ENCODE measurements around the gene N4BP2L2. TPM values are rescaled to one million over a fixed set of nuclear protein-coding genes. Genes with fewer than 3 reads are reported as not detected.

The N4BP2L2 gene
- 104 and 124 TPM in 2 replicates for total RNA-seq (ENCODE audit: low replicate concordance)
- long read RNA-seq, full-length matches to known transcripts = 53 of 173 reads
- long read RNA-seq, partial matches to known transcripts = 85 of 173 reads
- long read RNA-seq, other reads (novel, unspliced or antisense) = 35 of 173 reads

DNA sequence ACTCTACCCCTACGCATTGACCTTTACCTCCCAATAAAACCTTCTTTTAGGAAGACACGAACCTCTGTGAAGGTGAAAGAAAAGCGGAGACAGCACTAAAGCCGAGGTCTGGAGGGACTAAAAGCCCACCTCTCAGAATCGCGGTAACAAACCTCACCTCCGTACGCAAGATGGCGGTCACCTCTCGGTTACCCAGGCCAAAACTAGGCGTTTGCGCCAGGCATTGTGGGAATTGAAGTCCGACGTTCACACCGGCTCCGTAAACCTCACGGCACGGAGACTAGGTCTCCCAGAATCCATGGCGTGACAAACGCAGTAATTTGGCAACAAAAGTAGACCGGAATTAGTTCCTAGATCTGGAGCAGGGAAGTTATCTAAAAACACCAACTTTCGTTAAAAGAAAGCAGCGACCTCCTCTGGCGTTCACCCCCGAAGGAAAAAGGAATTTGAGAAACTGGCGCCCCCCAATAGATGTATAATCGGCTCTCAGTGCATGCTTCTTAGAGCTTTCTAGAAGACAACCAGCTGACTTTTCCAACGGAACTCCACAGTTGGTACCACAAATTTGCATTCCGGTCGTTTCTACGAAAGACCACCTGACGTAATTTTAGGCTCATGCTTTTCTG is at the start of gene N4BP2L2:
Gene N4BP2L2 (minus strand): TSS at position 175 of the 626 bp plus-strand sequence. CDS start 1,768 bp downstream, outside the sequence.
- Mint-ChIP-seq H3K9me3 (no peaks in the 10 kb centered on the region), H3K27ac (peak within 1 kb of the TSS; percentile 98), H3K4me1 (ENCODE audit: unreplicated experiment) (peaks cover 15% of the 10 kb centered on the region), H3K4me3 (peak within 1 kb of the TSS; percentile 99), H3K36me3 (peaks cover 26% of the 10 kb centered on the region), H3K27me3 (no peaks in the 10 kb centered on the region)
- peak; percentile 50 for TF ChIP-seq CTCF (conservative IDR thresholded peaks at IDR 0.05)
- peak; percentile 91 for DNase-seq (ENCODE audit: extremely low spot score, unreplicated experiment)

- DNase-seq (ENCODE audit: extremely low spot score, unreplicated experiment) = no peak
- Mint-ChIP-seq H3K27me3 (no peaks in the 10 kb centered on the region), H3K4me1 (ENCODE audit: unreplicated experiment) (peaks cover 23% of the 10 kb centered on the region), H3K4me3 (peak overlapping the region; percentile 92), H3K27ac (peak overlapping the region; percentile 83), H3K9me3 (no peaks in the 10 kb centered on the region), H3K36me3 (peaks cover 3% of the 10 kb centered on the region)
- no peak for TF ChIP-seq CTCF (conservative IDR thresholded peaks at IDR 0.05)
These were observed 49.2 kb upstream of the N4BP2L2 start for GRCh38 chr13:32587811-32588170.

DNA sequence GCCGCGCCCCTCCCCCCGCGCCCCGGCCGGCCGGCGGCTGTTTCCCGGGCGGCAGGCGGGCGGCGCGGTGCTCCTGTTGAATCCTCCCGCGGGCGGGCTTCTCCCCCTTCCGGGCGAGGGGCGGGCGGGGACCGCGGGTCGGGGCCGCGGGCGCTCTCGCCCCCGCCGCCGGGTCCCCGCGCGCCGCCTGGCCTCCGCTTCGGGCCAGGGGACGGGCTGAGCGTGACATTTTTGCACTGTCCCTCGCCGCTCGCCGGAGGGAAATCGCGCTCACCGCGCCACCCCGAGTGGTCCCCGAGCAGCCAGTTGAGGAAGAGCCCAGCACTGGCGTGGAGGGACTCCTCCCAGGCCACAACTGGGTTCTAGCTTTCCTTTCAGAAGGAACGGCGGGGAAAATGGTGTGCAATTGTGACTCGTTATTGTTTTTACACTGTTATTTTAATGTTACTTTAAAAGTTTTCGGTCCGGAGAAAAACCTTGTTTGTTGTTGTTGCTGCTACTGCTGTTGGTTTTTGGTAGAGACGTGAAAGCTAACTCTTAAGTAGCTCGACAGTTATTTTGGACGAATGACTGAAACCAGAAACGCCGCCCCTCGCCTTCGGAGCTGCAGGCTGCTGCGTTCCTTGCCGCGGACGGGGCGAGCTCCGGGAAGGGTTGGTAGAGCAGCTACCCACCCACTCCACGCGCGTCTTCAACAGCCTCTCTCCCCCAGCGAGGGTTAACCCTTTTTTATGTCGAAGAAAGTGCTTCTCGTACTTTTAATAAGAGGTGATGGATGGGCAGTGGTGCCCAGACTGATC is 48.6 kb upstream of the N4BP2L2 start:
- H3K4me1 Mint-ChIP-seq (ENCODE audit: unreplicated experiment) = peaks cover 23% of the 10 kb centered on the region
- peak; percentile 10 for TF ChIP-seq CTCF (conservative IDR thresholded peaks at IDR 0.05)
- peak overlapping the region; percentile 83 for H3K27ac Mint-ChIP-seq
- H3K4me3 Mint-ChIP-seq = peak overlapping the region; percentile 92
- H3K9me3 Mint-ChIP-seq = no peaks in the 10 kb centered on the region
- H3K27me3 Mint-ChIP-seq = no peaks in the 10 kb centered on the region
- no peaks in the 10 kb centered on the region for H3K36me3 Mint-ChIP-seq
- DNase-seq (ENCODE audit: extremely low spot score, unreplicated experiment) = peak; percentile 71

DNA sequence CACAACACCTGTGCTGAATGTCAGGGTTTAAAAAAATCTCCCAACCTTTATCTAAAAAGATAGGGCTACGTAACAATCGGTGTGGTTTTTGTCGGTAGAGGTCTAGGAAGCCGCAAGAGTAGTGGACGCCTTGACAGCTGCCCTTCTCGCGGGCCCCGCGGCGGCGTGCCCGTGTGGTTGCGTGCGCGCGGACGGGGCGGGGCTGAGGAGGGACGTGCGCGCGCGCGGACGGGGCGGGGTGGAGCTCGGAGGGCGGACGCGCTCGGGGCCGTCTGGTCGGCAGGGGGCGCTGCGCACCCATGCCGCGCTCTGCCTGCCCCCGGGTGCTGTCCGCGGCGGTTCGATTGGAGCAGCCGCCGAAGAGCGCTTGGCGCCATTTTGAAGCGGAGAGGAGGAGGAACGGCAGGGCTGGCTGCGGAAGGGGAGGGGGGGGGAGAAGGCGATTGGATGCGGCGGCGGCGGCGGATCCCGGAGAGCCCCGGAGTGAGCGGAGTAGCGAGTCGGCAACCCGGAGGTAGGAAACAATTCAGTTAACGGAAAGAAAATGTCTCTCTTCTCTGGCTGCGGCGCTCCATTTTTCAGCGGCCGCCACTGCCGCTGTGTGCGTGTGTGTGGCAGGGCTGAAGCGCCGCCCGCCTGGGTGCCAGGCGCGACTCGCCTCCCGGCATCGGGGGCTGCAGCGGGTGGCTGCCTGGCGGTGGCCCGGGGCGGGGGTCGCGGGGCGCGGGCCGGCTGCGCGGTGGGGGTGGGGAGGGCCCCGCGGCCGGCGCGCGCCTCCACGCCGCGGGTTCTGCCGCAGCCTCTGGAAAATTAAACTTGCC is 47.7 kb upstream of the N4BP2L2 start, which contains the start of gene PDS5B:
Gene PDS5B (plus strand): TSS at position 373 of the 821 bp plus-strand sequence. CDS start 62,321 bp downstream, outside the sequence.
- Mint-ChIP-seq H3K27ac (peak within 1 kb of the TSS; percentile 84), H3K4me1 (ENCODE audit: unreplicated experiment) (peaks cover 23% of the 10 kb centered on the region), H3K27me3 (no peaks in the 10 kb centered on the region), H3K4me3 (peak within 1 kb of the TSS; percentile 92), H3K9me3 (no peaks in the 10 kb centered on the region), H3K36me3 (no peaks in the 10 kb centered on the region)
- peak; percentile 98 for DNase-seq (ENCODE audit: extremely low spot score, unreplicated experiment)
- peak; percentile 96 for TF ChIP-seq CTCF (conservative IDR thresholded peaks at IDR 0.05)

- no peak for TF ChIP-seq CTCF (conservative IDR thresholded peaks at IDR 0.05)
- H3K4me3 Mint-ChIP-seq = peak overlapping the region; percentile 90
- H3K4me1 Mint-ChIP-seq (ENCODE audit: unreplicated experiment) = peaks cover 22% of the 10 kb centered on the region
- no peak for DNase-seq (ENCODE audit: extremely low spot score, unreplicated experiment)
- no peaks in the 10 kb centered on the region for H3K27me3 Mint-ChIP-seq
- no peaks in the 10 kb centered on the region for H3K9me3 Mint-ChIP-seq
- peak overlapping the region; percentile 84 for H3K27ac Mint-ChIP-seq
- H3K36me3 Mint-ChIP-seq = no peaks in the 10 kb centered on the region
These were observed 47.0 kb upstream of the N4BP2L2 start for GRCh38 chr13:32585550-32586079.

Data from type B pancreatic cell (in vitro differentiated cells).